GM04504 (cell line): ENCODE results near the gene DPP6.
"Not testable (repeated sequence)": the region's sequence is repeated elsewhere in the genome, so short reads cannot be mapped to it uniquely, and the experiment has no call there.

Experiments used
- DNase-seq: peaks from one replicate; pipeline ENCODE4 v3.0.0-alpha.2; 2012; ENCODE audit warnings: low read depth

The DPP6 gene

DNA sequence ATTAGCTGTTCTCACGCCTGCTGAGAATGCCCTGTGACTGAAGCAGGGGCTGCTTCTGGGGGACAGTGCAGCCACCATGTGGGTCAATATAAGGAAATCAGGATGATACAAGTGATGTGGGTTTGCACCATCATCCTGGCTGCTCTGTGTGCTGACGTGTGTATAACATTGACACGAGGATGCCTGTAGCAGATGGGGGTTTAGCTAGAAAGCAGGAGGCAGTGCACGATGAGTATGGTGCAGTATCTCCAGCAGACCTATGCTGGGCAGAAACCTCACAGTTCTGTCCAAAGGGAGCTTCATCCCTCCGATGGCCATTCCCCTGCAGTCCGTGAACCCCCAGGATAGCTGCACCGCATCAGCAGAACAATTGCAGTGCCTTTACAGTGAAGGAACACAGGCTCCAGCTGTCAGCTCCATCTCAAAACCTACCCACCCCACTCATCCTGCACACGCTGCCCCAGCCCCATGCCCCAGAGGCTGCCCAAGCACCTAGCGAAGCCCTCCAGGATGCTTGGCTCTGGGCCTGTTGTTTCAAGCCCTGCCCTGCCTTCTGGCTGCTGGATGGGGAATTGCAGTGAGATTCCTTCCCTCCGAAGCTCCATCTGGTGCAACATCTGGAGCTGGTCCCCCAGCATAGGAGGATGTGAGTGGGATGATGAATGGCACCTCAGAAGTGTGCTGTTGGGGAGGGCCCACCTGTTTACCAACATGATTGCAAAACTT, 96.8 kb downstream of the DPP6 start:
- DNase-seq = not testable (repeated sequence)

DNA sequence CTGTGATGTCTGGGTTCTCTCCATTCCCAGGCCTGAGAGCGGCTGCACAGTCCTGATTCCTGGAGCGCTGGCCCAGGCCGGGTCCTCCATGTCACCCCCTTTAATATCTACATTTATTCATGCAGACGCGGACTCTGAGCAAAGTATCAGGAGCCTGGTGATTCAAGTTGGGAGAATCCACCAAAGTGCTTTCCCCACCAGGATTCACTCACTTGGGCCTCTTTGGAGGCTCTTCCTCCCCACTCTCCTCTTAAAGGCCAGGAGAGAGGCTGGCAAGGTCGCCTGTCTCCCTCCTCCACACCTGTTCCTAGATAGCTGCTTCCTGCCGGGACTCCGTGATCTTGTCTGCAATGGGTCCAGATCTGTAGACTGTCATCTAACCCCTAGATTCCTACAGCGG, 98.5 kb downstream of the DPP6 start:
- not testable (repeated sequence) for DNase-seq

DNA sequence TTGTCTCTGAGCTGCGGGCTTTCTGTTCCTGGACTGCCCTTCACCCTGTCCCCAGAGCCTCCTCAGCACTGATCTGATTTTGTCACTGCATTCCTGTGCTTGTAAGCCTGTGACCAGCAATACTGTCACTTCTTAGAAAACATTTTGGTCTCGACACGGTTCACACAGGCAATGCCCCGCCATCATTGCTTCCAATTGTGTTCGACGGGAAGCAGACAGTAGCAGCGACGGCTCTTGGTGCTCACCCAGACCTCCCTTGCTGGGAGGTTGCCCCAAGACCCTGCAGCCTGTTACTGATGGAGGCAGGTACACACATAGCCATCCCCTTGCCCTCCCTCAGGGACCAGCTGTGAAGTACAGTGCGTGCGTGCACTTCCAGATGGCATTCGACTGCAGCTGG, 99.1 kb downstream of the DPP6 start:
- not testable (repeated sequence) for DNase-seq

DNA sequence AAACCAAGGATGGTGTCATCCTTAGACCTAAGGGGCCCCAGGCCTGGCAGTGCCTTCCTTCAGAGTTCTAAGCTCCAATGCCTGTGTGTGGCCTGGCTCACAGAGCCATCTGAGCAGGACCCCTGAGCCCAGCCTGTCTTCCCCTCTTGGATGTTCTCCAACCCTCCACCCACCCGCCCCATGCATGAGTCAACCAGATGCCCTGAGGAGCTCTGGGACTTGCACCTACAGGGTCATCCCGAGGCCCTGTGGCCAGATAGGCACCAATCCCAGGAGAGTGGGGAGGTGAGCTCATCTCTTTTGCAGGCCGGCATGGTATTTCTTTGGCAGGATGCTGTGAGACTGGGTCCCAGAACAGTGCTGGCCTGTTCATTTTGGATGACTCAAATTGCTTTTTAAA, 103.7 kb downstream of the DPP6 start:
- not testable (repeated sequence) for DNase-seq

DNA sequence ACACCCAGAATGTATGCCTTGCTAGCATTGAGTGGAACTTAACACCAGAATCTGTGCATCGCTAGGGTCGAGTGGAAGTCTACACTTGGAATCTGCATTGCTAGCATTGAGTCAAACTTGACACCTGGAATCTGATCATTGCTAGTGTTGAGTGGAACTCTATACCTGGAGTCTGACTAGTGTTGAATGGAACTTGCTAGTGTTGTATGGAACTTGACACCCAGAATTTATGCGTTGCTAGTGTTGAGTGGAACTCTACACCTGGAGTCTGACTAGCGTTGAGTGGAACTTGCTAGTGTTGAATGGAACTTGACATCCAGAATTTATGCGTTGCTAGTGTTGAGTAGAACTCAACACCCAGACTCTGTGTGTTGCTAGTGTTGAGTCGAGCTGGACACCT, 110.7 kb downstream of the DPP6 start:
- not testable (repeated sequence) for DNase-seq

DNA sequence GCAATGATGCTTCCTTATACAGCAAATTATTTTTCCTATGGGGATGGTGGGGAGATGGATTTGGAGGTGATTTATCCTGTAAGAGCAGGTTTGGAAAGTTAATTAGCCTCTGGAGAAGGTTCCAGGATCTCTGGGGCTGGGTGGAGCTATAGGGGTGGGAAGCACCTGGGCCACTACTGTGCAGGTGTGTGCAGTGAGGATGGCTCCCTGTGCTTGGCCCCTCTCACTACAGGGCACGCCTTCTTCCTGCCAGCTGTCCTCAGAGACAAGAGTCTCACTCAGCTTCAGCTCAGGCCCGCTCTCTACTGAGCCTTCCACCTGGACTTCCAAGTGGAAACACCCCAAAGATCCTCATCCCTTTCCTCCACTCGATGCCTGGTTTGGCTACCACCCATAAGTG, 111.4 kb downstream of the DPP6 start:
- DNase-seq = not testable (repeated sequence)

DNA sequence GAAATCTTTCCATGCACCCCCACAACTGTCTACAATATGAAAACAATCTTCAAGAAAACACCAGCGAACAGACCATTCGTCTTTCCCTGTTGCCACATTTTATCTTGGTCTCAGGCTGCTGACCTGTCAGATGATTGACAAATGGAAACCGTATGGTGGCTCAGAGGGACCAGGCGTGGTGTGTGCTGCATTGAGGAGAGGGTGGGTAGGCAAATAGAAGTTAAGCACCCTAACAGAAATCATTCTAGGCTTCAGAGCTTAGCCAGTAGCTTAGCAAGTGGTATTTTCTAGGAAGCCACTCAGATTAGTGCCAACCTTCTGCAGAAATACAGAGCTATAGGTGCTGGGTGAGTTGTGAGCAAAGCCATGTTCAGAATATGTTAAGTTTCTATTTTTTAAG, 114.9 kb downstream of the DPP6 start:
- no peak for DNase-seq

DNA sequence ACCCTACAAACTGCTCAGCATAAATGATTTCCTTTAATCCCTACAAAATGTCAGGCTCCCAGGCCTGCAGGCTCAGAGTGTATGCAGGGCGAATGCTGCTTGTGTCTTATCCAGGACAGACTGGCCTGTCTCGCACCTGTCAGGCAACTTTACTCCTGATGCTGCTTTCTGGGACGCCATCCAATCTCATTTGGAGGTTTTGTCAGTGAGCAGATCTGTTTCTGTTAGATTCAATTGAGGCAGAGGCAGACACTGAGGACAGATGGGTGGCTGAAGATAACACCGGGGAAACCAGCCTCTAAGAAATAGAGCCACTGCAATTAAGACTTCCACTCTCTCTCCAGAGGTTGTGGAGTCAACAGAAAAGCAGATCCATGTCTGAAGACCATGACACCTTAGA, 115.6 kb downstream of the DPP6 start:
- no peak for DNase-seq

DNA sequence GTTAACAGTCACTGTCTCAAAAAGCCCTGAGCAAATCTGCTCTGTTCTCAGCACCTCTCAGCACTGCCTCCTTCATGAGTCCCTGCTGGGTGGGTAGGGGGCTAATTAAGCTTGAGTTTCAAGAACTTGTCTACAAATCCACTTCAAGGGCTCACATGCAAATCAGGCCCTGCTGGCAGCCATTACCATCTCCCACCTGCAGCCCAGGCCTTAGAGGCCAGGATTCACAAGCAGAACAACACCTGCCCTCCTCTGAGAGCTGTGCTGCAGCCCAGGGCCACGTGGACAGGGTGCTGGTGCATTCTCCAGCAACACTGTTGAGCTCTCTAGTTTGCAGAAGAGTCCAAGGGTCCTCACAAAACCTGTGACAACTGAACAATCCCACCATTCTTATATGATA, 119.2 kb downstream of the DPP6 start:
- DNase-seq = no peak

DNA sequence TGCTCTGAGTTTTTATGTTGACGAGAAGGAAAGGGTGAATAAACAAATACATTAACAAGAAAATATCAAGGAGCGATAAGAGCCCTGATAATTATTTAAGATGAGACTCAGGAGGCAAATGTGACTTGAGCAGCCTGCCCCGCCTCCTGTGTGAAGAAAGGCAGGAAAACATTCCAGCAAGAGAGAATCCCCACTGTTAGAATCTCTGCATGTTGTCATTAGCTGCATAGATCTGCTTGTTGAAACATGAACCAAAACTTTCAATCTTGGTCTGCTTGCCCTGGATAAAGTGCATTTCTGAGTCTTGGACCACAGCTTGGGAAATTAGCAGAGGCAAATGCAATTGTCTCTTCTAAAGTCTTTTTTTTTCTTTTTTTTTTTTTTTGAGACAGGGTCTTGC, 120.0 kb downstream of the DPP6 start:
- DNase-seq = no peak

DNA sequence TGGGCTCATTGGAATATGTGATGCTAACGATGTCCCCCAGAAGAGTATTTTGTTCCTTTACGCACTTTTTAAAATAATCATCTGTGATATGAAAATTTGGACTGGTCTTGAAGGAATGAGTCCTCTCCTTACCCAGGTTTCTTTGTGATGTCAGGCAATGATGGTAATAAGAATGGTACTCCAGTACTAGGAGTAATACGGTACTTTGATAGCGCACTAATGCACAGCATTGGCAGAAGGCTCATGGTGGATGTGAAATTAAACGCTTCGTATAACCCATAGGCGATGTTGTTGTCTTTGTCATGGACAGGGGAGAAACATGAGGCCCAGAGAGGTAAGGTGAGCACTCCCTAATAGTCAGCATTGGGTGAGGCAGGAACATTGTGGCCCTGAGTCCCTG, 125.4 kb downstream of the DPP6 start:
- DNase-seq = no peak

DNA sequence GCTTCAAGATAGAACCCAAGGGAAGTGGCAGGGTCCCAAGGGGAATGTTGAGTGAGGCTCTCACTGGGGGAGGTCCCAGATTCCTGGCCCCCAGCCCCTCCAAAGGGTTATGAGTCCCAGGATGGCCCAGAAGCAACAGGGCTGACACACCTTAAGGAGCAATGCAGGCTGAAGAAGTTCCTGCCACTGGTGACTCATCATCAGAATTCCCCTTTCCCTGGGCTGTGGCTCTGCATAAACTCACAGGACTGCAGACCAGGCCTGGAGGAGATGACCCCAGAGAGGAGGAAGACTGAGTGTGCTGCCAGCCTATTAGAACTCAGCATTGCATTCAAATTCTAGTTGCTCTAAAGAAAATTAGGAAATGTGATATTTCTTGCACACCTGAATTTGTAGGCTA, 126.7 kb downstream of the DPP6 start:
- DNase-seq = no peak

DNA sequence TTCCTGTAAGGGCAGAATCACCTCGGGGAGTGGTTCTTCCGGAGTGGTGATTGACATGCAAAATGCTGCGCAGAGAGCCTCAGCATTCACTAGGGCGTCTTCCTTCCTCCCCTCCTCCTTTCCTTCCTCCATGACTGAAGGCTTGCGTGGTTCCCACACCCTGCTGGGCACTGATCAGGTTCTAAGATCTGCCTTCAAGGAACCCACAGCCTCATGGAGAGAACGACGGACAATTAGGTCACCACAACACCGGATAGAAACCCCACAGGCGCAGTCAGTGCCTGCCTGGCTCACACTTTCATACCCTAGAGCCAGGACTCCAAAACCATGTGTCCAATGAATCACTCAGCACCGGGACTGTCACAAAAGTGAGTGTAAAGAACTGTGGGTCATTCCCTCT, 131.3 kb downstream of the DPP6 start:
- no peak for DNase-seq

DNA sequence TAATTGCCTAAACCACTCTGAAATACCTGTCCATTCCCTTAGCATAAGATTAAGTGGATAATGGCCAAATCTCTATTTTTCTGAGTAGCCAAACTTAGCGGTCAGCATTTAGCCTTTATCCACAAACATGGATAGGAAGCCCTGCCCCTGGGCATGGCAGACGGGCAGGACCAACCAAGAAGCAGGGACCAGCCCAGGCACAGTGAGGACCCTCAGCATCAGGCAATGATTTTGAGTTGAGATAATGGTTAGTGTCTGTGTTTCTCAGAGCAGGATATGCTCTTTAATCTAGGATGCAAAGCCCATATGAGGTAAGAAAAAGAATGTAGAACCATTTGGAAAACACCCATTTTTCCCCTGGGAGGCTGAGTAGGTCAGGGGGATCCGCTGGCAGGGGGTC, 131.7 kb downstream of the DPP6 start:
- no peak for DNase-seq

DNA sequence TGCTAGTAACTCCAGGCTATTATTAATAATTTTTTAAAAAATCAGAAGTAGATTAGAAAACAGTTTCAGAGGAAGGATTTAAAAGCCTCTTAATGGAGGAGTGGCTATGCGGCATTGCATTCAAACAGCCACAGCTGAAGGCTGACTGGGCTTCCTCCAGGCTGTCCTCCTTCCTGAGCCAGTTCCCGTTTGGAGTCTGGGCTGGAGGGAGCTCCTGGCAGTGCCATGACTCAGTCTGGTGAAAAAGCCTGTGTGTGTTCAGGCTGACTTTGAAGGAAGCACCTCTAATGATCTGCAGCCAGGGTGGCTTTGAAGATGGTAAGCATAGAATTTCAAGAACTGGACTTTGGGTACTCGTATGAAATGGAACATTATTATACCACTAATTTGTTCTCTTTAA, 134.6 kb downstream of the DPP6 start:
- no peak for DNase-seq

DNA sequence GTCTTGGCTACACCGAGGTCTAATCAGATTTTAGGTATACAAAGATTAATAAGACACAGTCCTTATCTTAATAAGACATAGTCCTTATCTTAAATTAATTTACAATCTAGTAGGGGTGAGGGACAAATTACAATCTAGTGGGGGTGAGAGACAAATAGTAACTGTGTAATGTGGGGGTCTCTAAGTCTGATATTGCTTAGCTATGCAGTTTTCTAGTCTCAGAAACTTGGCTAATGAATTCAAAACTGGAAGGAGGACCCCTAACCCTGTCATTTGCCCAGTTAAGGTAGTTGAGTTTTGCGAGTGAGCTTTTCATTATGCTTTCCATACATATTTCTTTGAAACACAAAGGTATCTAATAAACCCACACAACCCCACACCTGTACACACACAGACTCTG, 136.1 kb downstream of the DPP6 start:
- DNase-seq = no peak

DNA sequence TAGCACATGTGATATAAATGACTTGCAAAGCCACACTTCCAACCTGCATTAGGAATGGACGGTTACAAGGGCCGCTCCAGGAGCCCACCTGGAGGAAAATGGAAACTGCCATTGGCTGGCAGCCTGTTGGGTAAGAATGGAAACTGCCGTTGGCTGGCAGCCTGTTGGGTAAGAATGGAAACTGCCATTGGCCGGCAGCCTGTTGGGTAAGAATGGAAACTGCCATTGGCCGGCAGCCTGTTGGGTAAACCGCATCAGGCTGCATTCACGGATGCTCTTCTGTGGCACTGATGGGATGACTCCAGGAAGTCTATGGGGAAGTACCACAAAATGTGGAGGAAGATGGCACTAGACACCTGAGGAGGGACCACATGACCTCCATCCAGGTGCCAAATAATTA, 143.1 kb downstream of the DPP6 start:
- DNase-seq = no peak

DNA sequence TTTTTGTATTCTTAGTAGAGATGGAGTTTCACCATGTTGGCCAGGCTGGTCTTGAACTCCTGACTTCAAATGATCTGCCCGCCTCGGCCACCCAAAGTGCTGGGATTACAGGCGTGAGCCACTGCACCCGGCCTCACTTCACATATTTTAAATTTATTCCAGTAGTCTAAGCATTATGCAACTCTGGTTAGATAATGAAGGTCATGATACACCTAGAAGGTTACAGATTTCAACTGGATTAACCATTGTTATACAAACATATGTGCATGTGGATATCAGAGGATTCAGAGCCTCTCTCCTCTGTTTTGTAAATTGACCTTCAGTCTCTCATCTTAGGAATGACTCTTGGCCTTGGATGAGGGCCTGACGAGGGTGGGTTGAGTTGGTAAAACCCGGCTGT, 146.3 kb downstream of the DPP6 start:
- no peak for DNase-seq

DNA sequence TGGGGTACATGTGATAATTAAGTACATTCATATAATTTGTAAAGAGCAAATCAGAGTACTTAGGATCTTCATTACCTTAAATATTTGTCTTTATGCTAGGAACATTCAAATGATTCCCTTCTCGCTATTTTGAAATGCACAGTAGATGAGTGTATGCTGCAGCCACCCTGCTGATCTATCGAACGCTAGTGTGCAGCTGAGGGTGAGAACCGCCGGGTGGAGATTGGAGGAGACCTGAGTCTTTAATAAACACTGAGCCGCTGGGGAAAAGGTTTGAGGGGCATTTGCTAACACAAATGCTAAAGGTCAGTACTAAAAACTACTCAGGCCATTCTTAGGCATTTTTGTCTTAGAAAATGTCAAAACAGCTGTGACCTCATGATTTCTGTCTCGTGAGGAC, 148.0 kb downstream of the DPP6 start:
- no peak for DNase-seq

DNA sequence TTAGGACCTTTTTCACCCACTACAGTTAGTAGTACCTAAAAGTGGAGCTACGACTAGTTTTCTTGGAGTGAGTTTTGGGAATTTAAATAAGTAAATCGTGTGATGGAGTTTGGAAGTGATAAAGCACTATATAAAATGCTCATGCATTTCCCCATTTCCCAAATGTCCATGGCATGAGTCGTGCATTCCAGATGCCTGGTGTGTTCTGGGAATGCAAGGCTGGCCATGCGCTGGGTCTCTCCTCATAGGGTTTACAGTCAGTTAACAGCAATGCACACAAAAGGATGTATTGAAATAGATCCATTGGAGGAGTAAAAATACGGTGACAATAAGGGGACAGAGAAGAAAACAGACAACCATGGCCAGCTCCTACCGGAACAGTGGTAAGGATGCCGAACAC, 149.8 kb downstream of the DPP6 start:
- DNase-seq = no peak

DNA sequence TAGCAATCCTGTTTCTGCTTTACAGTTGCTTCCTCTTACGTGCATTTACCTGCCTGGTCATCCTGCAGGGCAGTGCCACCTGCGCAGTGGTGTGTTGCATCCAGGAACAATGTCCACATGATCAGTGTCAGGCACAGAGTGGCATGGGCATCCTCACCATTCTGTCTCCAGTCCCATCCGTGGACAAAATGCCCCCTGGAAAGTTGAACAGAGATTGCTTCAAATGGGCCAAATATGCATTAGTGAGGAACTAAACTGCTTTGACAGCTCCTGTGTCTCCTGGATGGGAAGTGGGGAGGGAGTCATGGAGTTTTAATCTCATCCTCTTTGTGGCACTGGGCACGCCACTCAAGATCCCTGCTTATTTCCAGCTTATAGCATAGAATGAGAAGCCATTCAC, 151.8 kb downstream of the DPP6 start:
- DNase-seq = no peak

DNA sequence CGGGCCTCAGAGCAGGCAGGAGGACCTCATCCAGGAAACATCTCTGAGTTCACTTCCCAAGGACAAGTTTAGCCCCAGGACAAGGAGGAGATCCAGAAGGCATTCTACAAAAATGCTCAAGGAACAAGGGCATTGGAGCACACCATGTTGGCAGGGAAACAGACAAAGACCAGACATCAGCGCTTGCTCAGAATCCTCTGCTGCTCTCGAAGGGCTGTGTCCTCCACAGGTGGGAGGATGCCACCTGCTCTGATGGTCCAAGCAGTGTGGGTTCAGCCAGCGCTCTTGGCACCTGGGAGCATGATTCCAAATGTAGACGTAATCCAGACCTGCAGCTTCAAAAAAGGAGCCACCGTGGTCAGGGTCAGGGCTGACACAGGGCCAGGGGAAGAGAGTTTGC, 160.7 kb downstream of the DPP6 start:
- DNase-seq = no peak

DNA sequence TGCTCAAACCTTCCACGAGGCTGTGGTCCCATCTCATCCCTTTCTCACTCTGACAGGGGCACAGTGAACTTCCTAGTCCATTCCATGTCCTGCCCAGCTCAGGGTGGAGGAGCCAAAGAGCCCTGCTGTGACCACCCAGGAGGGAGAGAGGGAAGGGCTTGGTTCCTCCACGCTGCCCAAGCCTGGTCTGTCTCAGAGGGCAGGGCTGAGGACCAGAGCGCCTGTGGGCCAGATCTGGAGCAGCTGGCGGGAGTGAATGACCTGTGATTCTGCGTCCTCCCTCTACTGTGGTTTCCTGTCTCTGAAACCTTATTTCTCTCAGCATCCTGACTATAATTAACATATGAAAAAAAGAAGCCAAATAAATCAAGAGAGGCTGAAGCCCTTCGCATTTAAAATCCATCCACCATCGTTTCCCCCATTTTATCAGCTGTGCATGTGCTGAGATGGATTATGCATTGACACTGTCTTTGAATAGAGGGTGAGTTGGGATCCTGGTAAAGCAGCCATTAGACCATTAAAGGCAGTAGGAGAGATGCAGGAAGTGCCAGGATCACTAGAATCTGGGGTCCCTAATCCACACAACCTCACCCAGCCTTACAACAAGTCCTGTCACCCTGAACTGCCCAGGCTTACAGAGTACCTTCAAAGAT, 165.6 kb downstream of the DPP6 start:
- no peak for DNase-seq

DNA sequence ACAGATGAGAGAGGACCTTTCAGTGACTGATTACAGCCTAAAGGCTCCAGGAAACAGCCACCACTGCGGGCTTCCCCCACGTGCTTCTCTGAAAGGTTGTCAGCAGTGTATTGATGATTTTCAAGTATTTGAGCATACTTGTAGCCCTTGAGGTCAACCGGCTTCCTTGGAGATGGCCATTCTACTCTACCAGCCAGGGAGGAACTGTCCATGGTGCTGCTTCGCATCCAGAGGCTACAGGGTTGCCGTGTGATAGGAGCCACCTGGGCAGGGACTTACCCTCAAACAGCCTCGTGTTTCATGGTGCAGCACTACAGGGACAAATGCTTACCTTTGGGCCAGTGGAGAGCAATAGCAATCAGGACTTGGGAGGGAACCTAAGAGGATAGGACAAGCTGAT, 179.5 kb downstream of the DPP6 start:
- DNase-seq = no peak
